Upper lobe of left lung (tissue), 6 donors: ENCODE data around the gene FAM199X. TPM values are rescaled to one million over a fixed set of nuclear protein-coding genes. Genes with fewer than 3 reads are reported as not detected.
A peak's percentile ranks its signal among the peaks of the same experiment; 100 is the strongest.
"Not testable (repeated sequence)": the region's sequence is repeated elsewhere in the genome, so short reads cannot be mapped to it uniquely, and the experiment has no call there.

Experiments
- ATAC-seq, 2 donors: fragments of 200-7000 bp; cut with Tn5 transposase; one replicate each; pipeline ENCODE4 v1.9.1; 2022; ENCODE audit warnings: mild to moderate bottlenecking in 2 of 2, moderate library complexity in 2 of 2; ENCODE audit not compliant: low FRiP score in 2 of 2
- DNase-seq, 2 donors: peaks; one replicate each; pipeline ENCODE4 v3.0.0-alpha.2; 2019 to 2020
- H3K27ac ChIP-seq, 4 donors: fragments of 200-600 bp; sonication (generic); one replicate each; pipeline ENCODE4 v1.5.1; 2016 to 2019
- H3K27me3 ChIP-seq, 4 donors: fragments of 200-600 bp; sonication (generic); one replicate each; pipeline ENCODE4 v1.5.1; 2017 to 2019
- H3K36me3 ChIP-seq, 4 donors: fragments of 200-600 bp; sonication (generic); one replicate each; pipeline ENCODE4 v1.5.1; 2016 to 2019
- H3K4me1 ChIP-seq, 4 donors: fragments of 200-600 bp; sonication (generic); one replicate each; pipeline ENCODE4 v1.5.1; 2018 to 2019
- H3K4me3 ChIP-seq, 4 donors: fragments of 200-600 bp; sonication (generic); one replicate each; pipeline ENCODE4 v1.5.1; 2017 to 2019; ENCODE audit warnings: mild to moderate bottlenecking in 2 of 4, moderate library complexity in 1 of 4
- H3K9me3 ChIP-seq, 4 donors: fragments of 200-600 bp; sonication (generic); one replicate each; pipeline ENCODE4 v1.5.1; 2018 to 2019
- EP300 ChIP-seq, 4 donors: sonication (generic); formaldehyde crosslinking; IDR thresholded peaks; one replicate each; pipeline ENCODE4 v1.5.1; 2017; ENCODE audit warnings: antibody characterized with exemption in 4 of 4, control low read depth in 2 of 4
- POLR2A ChIP-seq, 4 donors: fragments of 450-650 bp; IDR thresholded peaks; one replicate each; pipeline ENCODE4 v1.5.1; 2016 to 2017; ENCODE audit warnings: antibody characterized with exemption in 4 of 4, mild to moderate bottlenecking in 2 of 4
- POLR2AphosphoS5 ChIP-seq, 2 donors: sonication (generic); formaldehyde crosslinking; IDR thresholded peaks; one replicate each; pipeline ENCODE4 v1.5.1; 2017; ENCODE audit warnings: antibody characterized with exemption in 2 of 2
- whole genome bisulfite sequencing, 2 donors: methylation state at CpG; one replicate each; pipeline ENCODE4 v1.1.5; 2017 to 2018; 5-methylcytosine and 5-hydroxymethylcytosine counted together
- total RNA-seq, 6 donors: library from RNA; depleted of rRNA in 4 of 6; stranded (reverse); fragments of >200 nt in 4 of 6; gene quantifications; one replicate each; pipeline versions ENCODE4 v1.1.0 to v1.2.1, GENCODE V29; 2016 to 2021
- TF ChIP-seq, protein P1 (sequence below), 6 experiments: fragments of 450-650 bp in 4 of 6; fragments of 200-600 bp in 2 of 6; sonication (generic) in 2 of 6; IDR thresholded peaks; one replicate each; pipeline ENCODE4 v1.5.1; 2016 to 2019; ENCODE audit warnings: antibody characterized with exemption in 6 of 6
- donor health status: DM: no; HTN: no; CAD: no; lungs with moderate emphysema.
- donor health status: DM: no; HTN: yes; CAD: no; lungs with severe emphysema.

Gene FAM199X
- total RNA-seq, 6 donors from 2014 or later: 8.3 to 25.4 (median 15.3) TPM

- WGBS, 2 donors: 70 to 73% methylated on average over 2 of the region's 2 CpGs
- no peak overlapping the region for H3K4me3 ChIP-seq
- ATAC-seq (no peak), DNase-seq (no peak)
- no peaks in the 10 kb centered on the region for H3K27me3 ChIP-seq
- peaks cover 0 to 33% (median 4%) of the 10 kb centered on the region in 4 donors for H3K36me3 ChIP-seq
- no peaks in the 10 kb centered on the region for H3K9me3 ChIP-seq
- no peak overlapping the region for H3K27ac ChIP-seq
- TF ChIP-seq EP300 (IDR thresholded peaks at IDR 0.05) (no peak), POLR2A (IDR thresholded peaks at IDR 0.05) (no peak), POLR2AphosphoS5 (IDR thresholded peaks at IDR 0.05) (no peak)
- TF ChIP-seq, protein P1, sequence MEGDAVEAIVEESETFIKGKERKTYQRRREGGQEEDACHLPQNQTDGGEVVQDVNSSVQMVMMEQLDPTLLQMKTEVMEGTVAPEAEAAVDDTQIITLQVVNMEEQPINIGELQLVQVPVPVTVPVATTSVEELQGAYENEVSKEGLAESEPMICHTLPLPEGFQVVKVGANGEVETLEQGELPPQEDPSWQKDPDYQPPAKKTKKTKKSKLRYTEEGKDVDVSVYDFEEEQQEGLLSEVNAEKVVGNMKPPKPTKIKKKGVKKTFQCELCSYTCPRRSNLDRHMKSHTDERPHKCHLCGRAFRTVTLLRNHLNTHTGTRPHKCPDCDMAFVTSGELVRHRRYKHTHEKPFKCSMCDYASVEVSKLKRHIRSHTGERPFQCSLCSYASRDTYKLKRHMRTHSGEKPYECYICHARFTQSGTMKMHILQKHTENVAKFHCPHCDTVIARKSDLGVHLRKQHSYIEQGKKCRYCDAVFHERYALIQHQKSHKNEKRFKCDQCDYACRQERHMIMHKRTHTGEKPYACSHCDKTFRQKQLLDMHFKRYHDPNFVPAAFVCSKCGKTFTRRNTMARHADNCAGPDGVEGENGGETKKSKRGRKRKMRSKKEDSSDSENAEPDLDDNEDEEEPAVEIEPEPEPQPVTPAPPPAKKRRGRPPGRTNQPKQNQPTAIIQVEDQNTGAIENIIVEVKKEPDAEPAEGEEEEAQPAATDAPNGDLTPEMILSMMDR (IDR thresholded peaks at IDR 0.05): no peak
- no peaks in the 10 kb centered on the region for H3K4me1 ChIP-seq
Measured at GRCh38 chrX:104193485-104193884, 27.2 kb downstream of the FAM199X start.

DNA sequence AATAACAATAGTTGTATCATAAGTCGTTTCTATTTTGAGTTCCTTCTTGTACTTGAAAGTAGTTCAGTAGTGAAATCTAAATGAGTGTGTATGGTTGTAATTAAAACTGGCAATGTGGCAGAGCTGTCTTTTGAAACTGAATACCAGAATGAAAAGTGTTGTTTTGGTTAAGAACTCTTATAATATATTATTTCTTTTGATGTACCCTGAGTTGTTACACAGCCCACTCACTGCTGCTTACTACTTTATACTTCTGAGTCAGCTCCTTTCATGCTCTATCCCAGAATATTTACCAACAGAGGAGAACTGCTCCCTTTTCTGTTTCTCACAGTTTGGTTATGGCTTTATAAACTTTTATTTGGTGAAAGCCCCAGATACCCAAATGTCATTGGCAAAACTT, 28.8 kb downstream of the FAM199X start:
- no peak for ATAC-seq

GRCh38 chrX:104195489-104196084, 29.3 kb downstream of the FAM199X start:
- TF ChIP-seq, protein P1 (IDR thresholded peaks at IDR 0.05): peak in 5 of 6 experiments; percentile 16 to 81 (median 50)
- TF ChIP-seq POLR2A (IDR thresholded peaks at IDR 0.05): no peak
- Histone ChIP-seq H3K4me3 (no peak overlapping the region), H3K27ac (no peak overlapping the region), H3K36me3 (peaks cover 0 to 14% (median 0%) of the 10 kb centered on the region in 4 donors), H3K27me3 (no peaks in the 10 kb centered on the region), H3K4me1 (no peaks in the 10 kb centered on the region), H3K9me3 (no peaks in the 10 kb centered on the region)
- ATAC-seq (no peak), DNase-seq (no peak)
- 91 to 100% methylated on average over 1 of the region's 1 CpG for WGBS, 2 donors

More for the DNA sequence above, 28.8 kb downstream of the FAM199X start:
- no peaks in the 10 kb centered on the region for H3K9me3 ChIP-seq
- DNase-seq: no peak
- 21 to 45% methylated on average over 1 of the region's 1 CpG for WGBS, 2 donors
- no peaks in the 10 kb centered on the region for H3K27me3 ChIP-seq
- H3K4me3 ChIP-seq: no peak overlapping the region
- TF ChIP-seq POLR2AphosphoS5 (IDR thresholded peaks at IDR 0.05): no peak
- TF ChIP-seq, protein P1 (IDR thresholded peaks at IDR 0.05): no peak
- no peak for TF ChIP-seq POLR2A (IDR thresholded peaks at IDR 0.05)
- TF ChIP-seq EP300 (IDR thresholded peaks at IDR 0.05): no peak
- no peak overlapping the region for H3K27ac ChIP-seq
- peaks cover 0 to 18% (median 0%) of the 10 kb centered on the region in 4 donors for H3K36me3 ChIP-seq
- no peaks in the 10 kb centered on the region for H3K4me1 ChIP-seq

DNA sequence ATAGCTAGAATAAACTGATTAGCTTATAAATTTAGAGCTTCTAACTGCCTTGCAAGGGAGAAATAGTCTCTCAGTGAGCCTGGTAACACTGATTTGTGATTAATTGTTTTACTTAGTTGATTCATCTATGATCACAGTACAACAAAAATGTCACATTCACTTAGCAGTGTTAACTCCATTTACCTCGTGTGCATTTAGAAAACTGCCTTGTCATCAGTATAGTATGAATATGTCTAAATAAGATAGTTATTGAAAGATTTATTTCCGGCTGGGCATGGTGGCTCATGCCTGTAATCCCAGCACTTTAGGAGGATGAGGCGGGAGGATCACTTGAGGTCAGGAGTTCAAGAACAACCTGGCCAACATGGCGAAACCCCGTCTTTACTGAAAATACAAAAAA, 39.3 kb downstream of the FAM199X start:
- no peak for DNase-seq
- Histone ChIP-seq H3K9me3 (no peaks in the 10 kb centered on the region), H3K27me3 (no peaks in the 10 kb centered on the region), H3K36me3 (no peaks in the 10 kb centered on the region), H3K4me3 (no peak overlapping the region), H3K27ac (no peak overlapping the region), H3K4me1 (no peaks in the 10 kb centered on the region)
- WGBS, 2 donors: 73 to 96% methylated on average over 5 of the region's 5 CpGs
- no peak for ATAC-seq
- no peak for TF ChIP-seq POLR2A (IDR thresholded peaks at IDR 0.05)
- no peak for TF ChIP-seq POLR2AphosphoS5 (IDR thresholded peaks at IDR 0.05)
- TF ChIP-seq, protein P1 (IDR thresholded peaks at IDR 0.05): no peak
- no peak for TF ChIP-seq EP300 (IDR thresholded peaks at IDR 0.05)

- Histone ChIP-seq H3K4me3 (no peak overlapping the region), H3K27ac (no peak overlapping the region), H3K36me3 (no peaks in the 10 kb centered on the region), H3K4me1 (no peaks in the 10 kb centered on the region), H3K27me3 (no peaks in the 10 kb centered on the region), H3K9me3 (no peaks in the 10 kb centered on the region)
- 60 to 77% methylated on average over 5 of the region's 5 CpGs for WGBS, 2 donors
- TF ChIP-seq POLR2AphosphoS5 (IDR thresholded peaks at IDR 0.05) (no peak), EP300 (IDR thresholded peaks at IDR 0.05) (no peak), POLR2A (IDR thresholded peaks at IDR 0.05) (no peak)
- TF ChIP-seq, protein P1 (IDR thresholded peaks at IDR 0.05): no peak
- no peak for ATAC-seq
- no peak for DNase-seq
Measured at GRCh38 chrX:104211187-104211586, 44.9 kb downstream of the FAM199X start.

GRCh38 chrX:104230060-104230459, 63.8 kb downstream of the FAM199X start:
- ATAC-seq, H3K4me1 ChIP-seq, H3K27ac ChIP-seq, H3K27me3 ChIP-seq, H3K9me3 ChIP-seq, DNase-seq, H3K4me3 ChIP-seq, H3K36me3 ChIP-seq: not testable (repeated sequence)
- WGBS, 2 donors: 87 to 94% methylated on average over 10 of the region's 10 CpGs
